Endothelial cell of umbilical vein (primary cell): ENCODE measurements around the gene OR2F1. TPM values are rescaled to one million over a fixed set of nuclear protein-coding genes. Genes with fewer than 3 reads are reported as not detected.

ENCODE experiments used
- BruUV-seq: library from RNA; stranded (reverse); fragments of 400-500 nt; replicated peaks from 2 replicates; lab custom pipeline; 2021; lab: Mats Ljungman, UMichigan
- CTCF ChIA-PET: fragments of 300-600, 350-600 bp; sonication (Branson Sonifier 250); formaldehyde crosslinking; loops from one replicate; lab custom pipeline; 2021; ENCODE audit warnings: antibody characterized with exemption, inconsistent platforms; lab: Charles Lee
- POLR2A ChIA-PET: fragments of 300-600, 350-600 bp; sonication (Branson Sonifier 250); formaldehyde crosslinking; loops from one replicate; lab custom pipeline; 2021; ENCODE audit warnings: antibody characterized with exemption, inconsistent platforms; lab: Charles Lee
- DNase-seq: peaks from one replicate; pipeline ENCODE4 v3.0.0-alpha.2; 2011; ENCODE audit warnings: low read depth, low spot score
- FAIRE-seq: peaks from 2 replicates; lab custom pipeline; 2011; peaks lifted over from hg19 to GRCh38; lab: Jason Lieb, UNC
- H2AFZ ChIP-seq: 2 replicates; pipeline ENCODE4 v1.6.0; 2012; ENCODE audit warnings: low read depth, low read length, control low read depth, inconsistent platforms
- H3K27ac ChIP-seq: 2 replicates; pipeline ENCODE4 v1.5.1; 2011; ENCODE audit warnings: low read depth, mild to moderate bottlenecking, control low read depth, low read length, moderate library complexity; ENCODE audit not compliant: insufficient read depth
- H3K27me3 ChIP-seq, 2 experiments: 2 replicates each; pipeline versions ENCODE4 v1.6.0 to v1.6.1; 2011; ENCODE audit warnings: low read length in 2 of 2, mixed read lengths in 1 of 2; ENCODE audit not compliant: control insufficient read depth in 2 of 2, insufficient read depth in 2 of 2
- H3K36me3 ChIP-seq, 2 experiments: 2 replicates in 1 of 2; 3 replicates in 1 of 2; pipeline ENCODE4 v1.5.1; 2011; ENCODE audit warnings: low read length in 2 of 2, mild to moderate bottlenecking in 1 of 2, moderate library complexity in 1 of 2; ENCODE audit not compliant: control insufficient read depth in 2 of 2, insufficient read depth in 2 of 2; ENCODE audit errors: extremely low read depth in 1 of 2
- H3K4me1 ChIP-seq: 3 replicates; pipeline ENCODE4 v1.5.1; 2011; ENCODE audit warnings: mild to moderate bottlenecking, low read length; ENCODE audit not compliant: control insufficient read depth, insufficient read depth; ENCODE audit errors: extremely low read depth
- H3K4me2 ChIP-seq: 2 replicates; pipeline ENCODE4 v1.6.1; 2011; ENCODE audit warnings: low read length, control low read depth, mixed read lengths; ENCODE audit not compliant: insufficient read depth
- H3K4me3 ChIP-seq, 3 experiments: fragments of 200-600 bp in 1 of 3; sonication (generic), shearing (Covaris generic) in 1 of 3; replicated peaks in 1 of 3; 2 replicates each; pipeline ENCODE4 v1.5.1; 2011 to 2016; ENCODE audit warnings: control low read depth in 3 of 3, low read length in 3 of 3, mild to moderate bottlenecking in 2 of 3, inconsistent platforms in 1 of 3, low read depth in 1 of 3, moderate library complexity in 1 of 3; ENCODE audit not compliant: insufficient read depth in 1 of 3
- H3K79me2 ChIP-seq: 2 replicates; pipeline ENCODE4 v1.6.0; 2012; ENCODE audit warnings: low read length, inconsistent platforms; ENCODE audit not compliant: control insufficient read depth, insufficient read depth
- H3K9ac ChIP-seq: replicated peaks from 2 replicates; pipeline ENCODE3; 2011; ENCODE audit warnings: low read length, control low read depth; ENCODE audit not compliant: insufficient read depth; ENCODE audit errors: extremely low read depth
- H3K9me1 ChIP-seq: replicated peaks from 3 replicates; pipeline ENCODE4 v1.6.0; 2011; ENCODE audit warnings: mild to moderate bottlenecking, low read length; ENCODE audit not compliant: control insufficient read depth, insufficient read depth; ENCODE audit errors: extremely low read depth
- H3K9me3 ChIP-seq: replicated peaks from 2 replicates; pipeline ENCODE4 v1.5.1; 2012; ENCODE audit warnings: low read length, inconsistent platforms; ENCODE audit not compliant: control insufficient read depth, insufficient read depth
- H4K20me1 ChIP-seq: replicated peaks from 2 replicates; pipeline ENCODE3; 2011; ENCODE audit warnings: mild to moderate bottlenecking, low read length; ENCODE audit not compliant: control insufficient read depth, insufficient read depth; ENCODE audit errors: extremely low read depth
- EZH2 ChIP-seq: IDR thresholded peaks from 2 replicates; pipeline ENCODE4 v1.6.1; 2012; ENCODE audit warnings: borderline replicate concordance, low read depth, mild to moderate bottlenecking, moderate library complexity, low read length, inconsistent platforms; ENCODE audit not compliant: severe bottlenecking
- FOS ChIP-seq: IDR thresholded peaks from 2 replicates; pipeline ENCODE4 v1.6.1; 2011; ENCODE audit warnings: mild to moderate bottlenecking, low read length, moderate library complexity, borderline replicate concordance; ENCODE audit not compliant: insufficient read depth
- GATA2 ChIP-seq: IDR thresholded peaks from 2 replicates; pipeline ENCODE4 v1.7.0; 2011; ENCODE audit warnings: low read depth, mild to moderate bottlenecking, moderate library complexity, mixed read lengths, low read length; ENCODE audit not compliant: insufficient read length, insufficient read depth
- JUN ChIP-seq: IDR thresholded peaks from 2 replicates; pipeline ENCODE4 v1.6.1; 2011; ENCODE audit warnings: borderline replicate concordance, low read depth; ENCODE audit not compliant: insufficient read length, insufficient read depth
- MYC ChIP-seq: IDR thresholded peaks from one replicate; pipeline ENCODE4 v1.6.1; 2011; ENCODE audit warnings: mild to moderate bottlenecking, low read depth, low read length
- POLR2A ChIP-seq: IDR thresholded peaks from 2 replicates; pipeline ENCODE4 v1.6.1; 2012; ENCODE audit warnings: low read depth, mild to moderate bottlenecking, control low read depth, low read length
- POLR2AphosphoS5 ChIP-seq: IDR thresholded peaks from 2 replicates; pipeline ENCODE4 v1.6.1; 2012; ENCODE audit warnings: low read depth, mild to moderate bottlenecking, control low read depth, low read length, moderate library complexity; ENCODE audit not compliant: insufficient read depth
- dilution Hi-C: fragments of 300-500 bp; cut with MboI; formaldehyde crosslinking; loops from one replicate; pipeline ENCODE4 v1.15.0; 2019; ENCODE audit warnings: low sequenced_read_pairs; ENCODE audit not compliant: extremely low pct_ligation_motif_present
- intact Hi-C: fragments of 100-400 bp; cut with micrococcal nuclease; formaldehyde crosslinking; loops from one replicate; pipeline ENCODE4 v1.10.0; 2022
- polyA plus RNA-seq, 4 experiments: library from polyadenylated mRNA; depleted of rRNA in 3 of 4; stranded (reverse) in 3 of 4; unstranded in 1 of 4; fragments of >200 nt; gene quantifications; 2 replicates each; pipeline versions ENCODE4 v1.2.1 to v1.2.3, GENCODE V29; 2011 to 2012; ENCODE audit warnings: missing spikeins in 1 of 4
- total RNA-seq: library from RNA; stranded (reverse); gene quantifications from 2 replicates; pipeline ENCODE4 v1.2.3, GENCODE V29; 2021
- TF ChIP-seq, protein P1 (sequence below): IDR thresholded peaks from 2 replicates; pipeline ENCODE4 v1.6.1; 2011; ENCODE audit not compliant: insufficient read depth, insufficient read length
- TF ChIP-seq, protein P2 (sequence below), 2 donors: IDR thresholded peaks; 1 replicate in 1 of 2; 2 replicates in 1 of 2; pipeline ENCODE4 v1.5.1; 2011; ENCODE audit warnings: low read length in 2 of 2, mild to moderate bottlenecking in 2 of 2, moderate library complexity in 2 of 2, control low read depth in 1 of 2, inconsistent platforms in 1 of 2, low read depth in 1 of 2; ENCODE audit not compliant: insufficient read depth in 1 of 2; ENCODE audit errors: extremely low read depth in 1 of 2

The OR2F1 gene
- total and polyA plus RNA-seq, 2 donors (not counting 3 experiments of a cell fraction or from before 2014, with no cell fraction given) = not detected

DNA sequence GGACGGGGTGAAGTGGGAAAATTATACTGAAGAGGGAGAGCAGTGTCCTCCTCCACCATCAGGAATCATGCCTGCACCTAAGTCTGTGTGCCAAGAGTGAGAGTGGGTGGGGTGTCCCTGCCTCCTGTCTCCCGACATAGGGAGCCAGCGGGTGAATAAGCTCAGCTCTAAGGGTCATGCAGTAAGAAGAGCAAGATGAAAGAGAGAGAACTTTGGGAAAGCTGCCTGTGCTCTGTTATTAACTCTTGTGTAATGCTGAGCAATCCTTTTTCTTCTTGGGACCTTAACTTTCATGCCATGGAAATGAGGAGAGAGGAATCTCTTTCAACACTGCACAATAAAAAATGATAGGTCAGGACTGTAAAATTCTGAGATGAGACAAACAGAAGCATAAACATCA is 44.8 kb upstream of the OR2F1 start:
- dilution Hi-C loops = no loop called here
- ChIA-PET CTCF (interaction anchor here (0.7 to 1.3 kb wide), 2 partner anchors 13 to 17 kb away, joined by 3 to 4 read pairs; no protein-coding TSS in a partner anchor), POLR2A (no interaction called here)
- DNase-seq (no peak), FAIRE-seq (no peak)
- Histone ChIP-seq H3K79me2 (no peaks in the 10 kb centered on the region), H3K36me3 (no peaks in the 10 kb centered on the region), H4K20me1 (no peaks in the 10 kb centered on the region), H3K4me2 (no peak overlapping the region), H3K4me1 (no peaks in the 10 kb centered on the region), H3K9me3 (no peaks in the 10 kb centered on the region), H3K9me1 (no peaks in the 10 kb centered on the region), H3K4me3 (no peak overlapping the region), H3K9ac (no peak overlapping the region), H2AFZ (no peak overlapping the region), H3K27me3 (peaks cover 0 to 22% of the 10 kb centered on the region in 2 experiments), H3K27ac (no peak overlapping the region)
- no peak for TF ChIP-seq JUN
- BruUV-seq = no TSS peak
- intact Hi-C loops = loop anchor here (10.0 kb wide), 1 partner anchor 485 kb away; no protein-coding TSS in a partner anchor

DNA sequence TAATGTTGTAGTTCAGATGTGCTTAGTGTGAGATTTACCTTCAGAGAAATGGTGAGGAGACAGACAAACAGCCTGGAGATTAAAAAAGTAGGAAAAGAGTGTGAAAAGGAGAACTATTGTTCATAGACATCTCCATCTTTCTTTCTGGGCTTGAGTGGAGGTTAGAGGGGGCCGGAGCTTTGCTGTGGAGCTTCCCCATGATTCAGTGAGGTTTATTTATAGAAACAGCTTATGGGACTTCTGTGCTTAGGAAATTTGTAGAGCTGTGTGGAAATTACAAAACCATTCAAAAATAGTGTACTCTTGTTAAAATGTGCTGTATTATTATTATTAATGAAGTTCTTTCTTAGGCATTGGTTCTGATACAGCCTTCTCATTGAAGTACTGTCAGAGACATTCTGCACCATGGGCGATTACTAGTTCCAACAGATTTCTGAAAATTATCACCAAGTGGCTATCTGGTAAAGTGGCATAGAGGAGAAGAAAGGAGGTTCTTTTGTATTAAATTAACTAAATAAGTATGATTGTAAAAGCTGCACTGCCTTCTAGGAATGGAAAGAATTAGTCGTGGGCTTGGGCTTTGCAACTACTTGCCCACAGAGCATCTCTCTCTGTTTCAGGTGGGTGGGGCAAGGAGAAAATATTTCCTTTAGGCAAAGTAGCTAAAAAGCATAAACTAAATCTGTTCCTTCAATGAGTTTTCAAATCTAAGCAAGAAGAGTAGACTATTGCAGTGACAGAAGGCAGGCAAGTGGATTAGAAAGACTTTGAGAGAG is 44.0 kb upstream of the OR2F1 start:
- CTCF ChIA-PET = interaction anchor here (0.7 to 2.8 kb wide), 5 partner anchors 9 to 217 kb away, joined by 3 to 12 read pairs (median 4); partner anchors contain the start of gene TCAF1
- no peak overlapping the region for H2AFZ ChIP-seq
- no peak for FAIRE-seq

More for the DNA sequence above, 44.0 kb upstream of the OR2F1 start:
- Histone ChIP-seq H3K9me1 (no peaks in the 10 kb centered on the region), H3K36me3 (no peaks in the 10 kb centered on the region), H3K27ac (no peak overlapping the region), H3K27me3 (peaks cover 0 to 22% of the 10 kb centered on the region in 2 experiments), H3K9ac (no peak overlapping the region), H3K9me3 (no peaks in the 10 kb centered on the region), H4K20me1 (no peaks in the 10 kb centered on the region), H3K4me3 (no peak overlapping the region), H3K4me2 (no peak overlapping the region), H3K4me1 (no peaks in the 10 kb centered on the region), H3K79me2 (no peaks in the 10 kb centered on the region)
- intact Hi-C loops (no loop called here), dilution Hi-C loops (no loop called here)
- no TSS peak for BruUV-seq
- TF ChIP-seq POLR2A (no peak), POLR2AphosphoS5 (no peak), JUN (no peak), FOS (no peak), EZH2 (no peak), MYC (no peak), GATA2 (no peak)
- TF ChIP-seq, protein P1, sequence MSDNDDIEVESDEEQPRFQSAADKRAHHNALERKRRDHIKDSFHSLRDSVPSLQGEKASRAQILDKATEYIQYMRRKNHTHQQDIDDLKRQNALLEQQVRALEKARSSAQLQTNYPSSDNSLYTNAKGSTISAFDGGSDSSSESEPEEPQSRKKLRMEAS = no peak
- TF ChIP-seq, protein P2, sequence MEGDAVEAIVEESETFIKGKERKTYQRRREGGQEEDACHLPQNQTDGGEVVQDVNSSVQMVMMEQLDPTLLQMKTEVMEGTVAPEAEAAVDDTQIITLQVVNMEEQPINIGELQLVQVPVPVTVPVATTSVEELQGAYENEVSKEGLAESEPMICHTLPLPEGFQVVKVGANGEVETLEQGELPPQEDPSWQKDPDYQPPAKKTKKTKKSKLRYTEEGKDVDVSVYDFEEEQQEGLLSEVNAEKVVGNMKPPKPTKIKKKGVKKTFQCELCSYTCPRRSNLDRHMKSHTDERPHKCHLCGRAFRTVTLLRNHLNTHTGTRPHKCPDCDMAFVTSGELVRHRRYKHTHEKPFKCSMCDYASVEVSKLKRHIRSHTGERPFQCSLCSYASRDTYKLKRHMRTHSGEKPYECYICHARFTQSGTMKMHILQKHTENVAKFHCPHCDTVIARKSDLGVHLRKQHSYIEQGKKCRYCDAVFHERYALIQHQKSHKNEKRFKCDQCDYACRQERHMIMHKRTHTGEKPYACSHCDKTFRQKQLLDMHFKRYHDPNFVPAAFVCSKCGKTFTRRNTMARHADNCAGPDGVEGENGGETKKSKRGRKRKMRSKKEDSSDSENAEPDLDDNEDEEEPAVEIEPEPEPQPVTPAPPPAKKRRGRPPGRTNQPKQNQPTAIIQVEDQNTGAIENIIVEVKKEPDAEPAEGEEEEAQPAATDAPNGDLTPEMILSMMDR (IDR thresholded peaks at IDR 0.05; ENCODE audit: extremely low read depth in 1 of 2, insufficient read depth in 1 of 2, low read depth in 1 of 2, low read length in 2 of 2) = no peak
- no peak for DNase-seq
- POLR2A ChIA-PET = no interaction called here
